ENCODE results near the gene TMEM98.
A peak's percentile ranks its signal among the peaks of the same experiment; 100 is the strongest.
"Not testable (repeated sequence)": the region's sequence is repeated elsewhere in the genome, so short reads cannot be mapped to it uniquely, and the experiment has no call there.

Gene TMEM98

GRCh38 chr17:32943647-32944191, 15.8 kb downstream of the TMEM98 start:
- no peak for DNase-seq

- no peak for DNase-seq
Measured at GRCh38 chr17:32944248-32945020, 16.5 kb downstream of the TMEM98 start.

- peak; percentile 59 for DNase-seq
Measured at GRCh38 chr17:32946375-32947135, 18.6 kb downstream of the TMEM98 start.

DNA sequence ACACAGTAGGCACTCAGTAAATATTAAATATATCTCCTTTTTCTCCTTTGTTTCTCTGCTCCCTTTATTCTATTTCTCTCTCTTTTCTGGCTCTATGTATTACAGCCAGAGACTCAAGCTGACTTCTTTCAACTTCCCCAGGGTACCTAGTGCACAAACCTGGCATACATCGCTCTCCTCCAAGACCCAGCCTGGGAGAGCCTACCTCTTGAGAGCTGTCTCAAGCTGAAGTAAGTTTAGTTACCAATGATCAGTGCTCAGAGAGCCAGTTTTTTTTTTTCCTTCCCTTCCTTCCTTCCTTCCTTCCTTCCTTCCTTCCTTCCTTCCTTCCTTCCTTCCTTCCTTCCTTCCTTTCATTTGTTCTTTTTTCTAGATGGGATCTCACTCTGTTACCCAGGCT, 19.8 kb downstream of the TMEM98 start:
- no peak for DNase-seq

DNA sequence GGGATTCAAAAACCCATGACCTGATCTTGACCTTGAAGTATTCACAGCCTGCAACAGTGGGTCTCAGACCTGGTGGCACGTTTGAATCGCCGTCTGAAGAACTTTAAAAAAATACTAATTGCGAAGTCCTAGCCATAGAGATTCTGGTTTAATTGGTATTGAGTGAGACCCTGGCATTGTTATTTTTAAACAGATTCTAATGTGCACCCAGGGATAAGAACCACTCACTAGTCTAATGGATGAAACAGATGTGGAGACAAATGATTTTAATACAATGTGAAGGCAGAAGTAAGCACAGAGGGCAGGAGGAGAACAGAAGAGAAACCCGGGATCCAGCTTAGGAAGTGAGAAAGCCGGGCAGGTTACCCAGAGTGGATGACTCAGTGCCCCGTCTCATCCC, 21.2 kb downstream of the TMEM98 start:
- DNase-seq = no peak

DNA sequence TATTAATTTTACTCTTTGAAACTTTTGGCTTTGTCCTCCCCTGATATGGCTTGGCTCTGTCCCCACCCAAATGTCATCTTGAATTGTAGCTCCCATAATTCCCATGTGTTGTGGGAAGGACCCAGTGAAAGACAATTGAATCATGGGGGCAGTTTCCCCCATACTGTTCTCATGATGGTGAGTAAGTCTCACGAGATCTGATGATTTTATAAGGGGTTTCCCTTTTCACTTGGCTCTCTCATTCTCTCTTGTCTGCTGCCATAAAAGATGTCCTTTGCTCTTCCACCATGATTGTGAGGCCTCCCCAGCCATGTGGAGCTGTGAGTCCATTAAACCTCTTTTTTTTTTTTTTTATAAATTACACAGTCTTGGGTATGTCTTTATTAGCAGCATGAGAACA, 24.5 kb downstream of the TMEM98 start:
- not testable (repeated sequence) for DNase-seq

- DNase-seq = no peak
Measured at GRCh38 chr17:32953045-32953444, 25.1 kb downstream of the TMEM98 start.

DNA sequence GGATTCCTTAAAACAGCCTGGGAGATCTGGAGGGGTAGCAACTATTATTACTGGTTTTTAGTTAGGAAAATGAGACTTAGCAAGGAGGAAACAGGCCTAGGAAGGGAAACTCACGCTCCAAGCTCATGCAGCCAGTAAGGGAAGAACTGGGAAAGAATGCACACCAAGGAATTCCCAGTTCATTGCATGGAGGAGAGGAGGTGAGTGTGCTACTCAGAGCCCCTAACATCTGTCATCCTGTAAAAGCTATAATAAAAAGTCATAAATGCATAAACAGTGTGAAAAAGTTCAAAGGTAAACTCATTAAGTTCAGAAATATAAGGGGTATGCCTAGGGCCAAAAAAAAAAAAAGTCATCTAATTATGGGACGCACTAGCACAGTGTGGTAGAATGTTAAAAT, 25.9 kb downstream of the TMEM98 start:
- DNase-seq = no peak

GRCh38 chr17:32954477-32954876, 26.5 kb downstream of the TMEM98 start:
- DNase-seq = no peak

- no peak for DNase-seq
Measured at GRCh38 chr17:32955155-32955554, 27.2 kb downstream of the TMEM98 start.

DNA sequence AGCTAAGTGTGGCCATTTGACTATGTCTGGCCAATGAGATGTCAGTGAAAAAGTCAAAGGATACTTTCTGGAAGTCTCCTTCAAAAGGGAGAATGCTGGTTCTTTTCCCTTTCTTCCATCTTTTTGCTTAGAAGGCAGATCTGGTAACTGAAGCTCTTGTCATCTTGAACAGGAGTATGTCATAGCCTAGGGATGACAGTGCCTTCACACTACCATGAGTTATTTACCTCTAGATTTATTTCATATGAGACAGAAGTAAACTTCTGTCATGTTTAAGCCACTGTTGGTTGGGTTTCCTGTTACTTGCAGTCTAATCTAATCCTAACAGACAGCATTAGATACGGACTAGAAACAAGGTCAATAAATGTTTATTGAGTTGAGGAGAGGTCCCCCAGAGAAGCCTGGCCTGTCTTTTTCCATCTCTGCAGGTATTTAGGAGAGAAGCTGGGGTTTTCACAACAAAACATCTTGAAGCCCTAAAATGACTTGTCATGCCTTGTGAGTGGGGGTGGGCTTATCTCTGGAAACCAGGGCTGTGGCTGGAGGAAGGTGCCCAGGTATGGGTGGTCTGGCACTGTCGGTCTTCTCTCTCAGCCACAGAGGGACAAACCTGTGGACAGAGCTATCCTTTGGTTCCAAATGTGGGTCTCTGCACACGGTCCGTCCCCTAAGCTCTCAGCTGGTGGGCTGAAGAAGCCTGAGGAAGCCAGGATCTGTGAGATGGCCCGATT, 28.5 kb downstream of the TMEM98 start:
- peak; percentile 10 for DNase-seq

DNA sequence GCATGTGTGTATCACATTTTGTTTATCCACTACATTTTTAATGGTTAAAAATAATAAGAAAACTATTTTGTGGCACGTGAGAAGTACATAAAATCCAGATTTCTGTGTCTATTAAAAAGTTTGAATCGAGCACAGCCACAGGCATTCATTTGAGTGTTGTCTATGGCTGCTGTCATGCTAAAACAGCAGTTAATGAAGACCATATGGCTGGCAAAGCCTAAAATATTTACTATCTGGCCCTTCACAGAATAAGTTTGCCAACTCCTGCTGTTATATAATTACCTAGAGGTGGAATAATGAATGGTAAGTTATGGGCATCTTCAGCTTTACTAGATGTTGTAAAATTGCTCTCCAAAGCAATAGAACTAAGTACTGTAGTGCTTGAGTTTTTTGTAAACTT, 30.5 kb downstream of the TMEM98 start:
- no peak for DNase-seq

DNA sequence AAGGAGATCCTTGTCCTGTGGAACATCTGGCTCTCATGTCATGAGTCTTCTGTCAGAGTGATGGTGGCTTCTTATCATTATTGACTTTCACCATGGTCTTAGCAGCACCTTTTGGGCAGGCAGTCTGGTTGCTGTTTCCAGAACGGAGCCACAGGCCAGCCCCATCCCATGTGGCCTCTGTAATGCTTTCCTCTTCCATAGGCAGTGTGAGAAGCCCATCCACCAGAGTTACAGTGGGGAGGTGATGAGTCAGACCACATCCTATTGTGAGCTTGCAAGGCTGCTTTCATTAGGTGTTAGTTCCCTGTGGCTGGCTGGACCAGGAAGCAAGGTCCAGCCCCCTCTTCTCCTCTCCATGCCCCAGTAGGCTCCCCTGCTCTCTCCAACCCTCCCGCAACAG, 32.9 kb downstream of the TMEM98 start:
- DNase-seq = peak; percentile 12

DNA sequence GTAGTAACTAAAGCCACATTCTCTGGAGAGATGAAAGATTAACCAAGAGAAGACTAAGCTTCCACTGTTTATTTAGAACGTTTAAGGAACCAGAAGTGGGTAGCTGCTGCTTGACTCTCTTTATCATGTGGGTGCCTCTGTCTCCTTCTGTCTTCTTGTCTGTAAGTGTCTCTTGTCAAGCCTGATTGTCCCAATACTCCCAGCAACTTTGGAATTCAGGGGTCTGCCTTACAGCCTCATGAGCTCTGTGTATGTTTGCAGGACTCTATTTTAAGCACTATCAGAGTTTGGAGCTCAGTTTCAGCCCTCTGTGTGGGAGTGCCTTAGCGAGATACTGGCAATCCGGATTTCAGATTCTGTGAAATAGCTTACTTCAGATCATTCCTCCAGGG, 34.4 kb downstream of the TMEM98 start:
- DNase-seq = peak; percentile 77

GRCh38 chr17:32964541-32964940, 36.6 kb downstream of the TMEM98 start:
- DNase-seq = no peak

DNA sequence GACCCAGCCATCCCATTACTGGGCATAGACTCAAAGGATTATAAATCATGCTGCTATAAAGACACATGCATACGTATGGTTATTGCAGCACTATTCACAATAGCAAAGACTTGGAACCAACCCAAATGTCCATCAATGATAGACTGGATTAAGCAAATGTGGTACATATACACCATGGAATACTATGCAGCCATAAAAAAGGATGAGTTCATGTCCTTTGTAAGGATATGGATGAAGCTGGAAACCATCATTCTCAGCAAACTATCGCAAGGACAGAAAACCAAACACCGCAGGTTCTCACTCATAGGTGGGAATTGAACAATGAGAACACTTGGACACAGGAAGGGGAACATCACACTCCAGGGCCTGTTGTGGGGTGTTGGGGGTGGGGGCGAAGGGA, 41.3 kb downstream of the TMEM98 start:
- not testable (repeated sequence) for DNase-seq

GRCh38 chr17:32970281-32970680, 42.3 kb downstream of the TMEM98 start:
- peak; percentile 40 for DNase-seq

GRCh38 chr17:32971171-32971570, 43.2 kb downstream of the TMEM98 start:
- peak; percentile 92 for DNase-seq

GRCh38 chr17:32976131-32976530, 48.2 kb downstream of the TMEM98 start:
- no peak for DNase-seq

DNA sequence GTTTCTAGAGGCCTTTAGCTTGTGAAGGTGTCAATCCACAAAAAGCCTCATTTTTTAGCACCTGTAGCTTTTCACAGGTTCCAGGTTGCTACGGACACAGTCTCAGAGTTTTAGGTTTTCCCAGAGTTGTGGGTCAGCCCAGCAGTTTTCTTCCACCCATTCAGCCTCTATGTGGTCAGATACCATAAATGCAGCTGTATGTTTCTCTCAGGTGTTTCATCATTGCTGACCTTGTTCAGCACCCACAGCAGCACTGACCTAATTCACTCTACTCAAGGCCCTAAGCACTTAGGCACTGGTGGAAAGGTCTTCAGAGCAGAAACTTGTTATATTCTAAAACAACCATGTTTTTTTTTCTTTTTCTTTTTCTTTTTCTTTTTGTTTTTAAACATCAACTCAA, 48.7 kb downstream of the TMEM98 start:
- no peak for DNase-seq

DNA sequence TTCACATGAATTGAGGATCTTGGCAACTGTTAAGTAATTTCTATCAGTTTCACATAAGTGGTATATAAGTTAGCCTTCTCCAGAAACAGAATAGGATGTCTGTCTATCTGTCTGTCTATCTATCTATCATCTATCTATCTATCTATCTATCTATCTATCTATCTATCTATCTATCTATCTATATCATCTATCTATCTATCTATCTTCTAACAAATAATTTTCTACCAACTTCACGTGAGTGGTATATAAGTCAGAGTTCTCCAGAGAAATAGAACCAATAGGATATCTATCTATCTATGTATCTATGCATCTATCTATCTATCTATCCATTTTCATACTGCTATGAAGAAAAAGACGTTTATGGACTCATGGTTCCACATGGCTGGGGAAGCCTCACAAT, 52.3 kb downstream of the TMEM98 start:
- DNase-seq = no peak

DNA sequence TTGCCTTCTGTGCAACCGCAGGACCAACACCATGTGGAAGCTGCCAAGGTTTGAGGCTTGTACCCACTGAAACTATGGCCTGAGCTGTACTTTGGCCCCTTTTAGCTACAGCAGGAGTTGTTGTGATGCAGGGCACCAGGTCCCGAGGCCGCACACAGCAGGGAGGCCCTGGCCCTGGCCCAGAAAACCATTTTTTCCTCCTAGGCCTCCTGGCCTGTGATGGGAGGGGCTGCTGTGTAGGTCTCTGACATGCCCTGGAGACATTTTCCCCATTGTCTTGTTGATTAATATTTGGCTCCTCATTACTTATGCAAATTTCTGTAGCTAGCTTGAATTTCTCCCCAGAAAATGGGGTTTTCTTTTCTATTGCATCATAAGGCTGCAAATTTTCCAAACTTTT, 53.7 kb downstream of the TMEM98 start:
- DNase-seq = not testable (repeated sequence)

- DNase-seq = no peak
Measured at GRCh38 chr17:32985050-32985756, 57.2 kb downstream of the TMEM98 start.
